Astrocyte (in vitro differentiated cells and primary cell): ENCODE measurements around the gene MT1G. TPM values are rescaled to one million over a fixed set of nuclear protein-coding genes. Genes with fewer than 3 reads are reported as not detected.

ENCODE experiments used
- DNase-seq: peaks from one replicate; pipeline ENCODE4 v3.0.0-alpha.2; 2010; ENCODE audit warnings: low read depth
- FAIRE-seq: peaks from 2 replicates; lab custom pipeline; 2011; peaks lifted over from hg19 to GRCh38; lab: Jason Lieb, UNC
- H2AFZ ChIP-seq: 2 replicates; pipeline ENCODE4 v1.6.0; 2012; ENCODE audit warnings: low read depth, low read length, inconsistent platforms
- H3K27ac ChIP-seq: 2 replicates; pipeline ENCODE4 v1.5.1; 2011; ENCODE audit warnings: low read depth, low read length, inconsistent platforms
- H3K27me3 ChIP-seq: 2 replicates; pipeline ENCODE4 v1.6.0; 2011; ENCODE audit warnings: low read length, inconsistent platforms; ENCODE audit not compliant: insufficient read depth
- H3K36me3 ChIP-seq: 2 replicates; pipeline ENCODE4 v1.5.1; 2011; ENCODE audit warnings: low read length, inconsistent platforms; ENCODE audit not compliant: insufficient read depth
- H3K4me1 ChIP-seq: 2 replicates; pipeline ENCODE4 v1.5.1; 2011; ENCODE audit warnings: low read length, inconsistent platforms; ENCODE audit not compliant: insufficient read depth
- H3K4me2 ChIP-seq: 2 replicates; pipeline ENCODE4 v1.6.0; 2012; ENCODE audit warnings: low read length, inconsistent platforms
- H3K4me3 ChIP-seq: 2 replicates; pipeline ENCODE4 v1.5.1; 2011; ENCODE audit warnings: low read depth, mild to moderate bottlenecking, low read length, inconsistent platforms; ENCODE audit not compliant: insufficient read depth
- H3K79me2 ChIP-seq: 2 replicates; pipeline ENCODE4 v1.6.0; 2012; ENCODE audit warnings: mild to moderate bottlenecking, low read length, inconsistent platforms; ENCODE audit not compliant: insufficient read depth
- H3K9ac ChIP-seq: 2 replicates; pipeline ENCODE4 v1.6.0; 2012; ENCODE audit warnings: mild to moderate bottlenecking, low read length, inconsistent platforms
- H3K9me3 ChIP-seq: 2 replicates; pipeline ENCODE4 v1.5.1; 2012; ENCODE audit warnings: low read depth, mild to moderate bottlenecking, low read length, inconsistent platforms; ENCODE audit not compliant: insufficient read depth
- H4K20me1 ChIP-seq: 2 replicates; pipeline ENCODE4 v1.6.0; 2012; ENCODE audit warnings: low read length, inconsistent platforms; ENCODE audit not compliant: insufficient read depth
- H3K27ac Mint-ChIP-seq: one replicate; pipeline ENCODE4 v1.8.0; 2021; ENCODE audit warnings: mild to moderate bottlenecking, mixed read lengths; ENCODE audit not compliant: unreplicated experiment
- H3K27me3 Mint-ChIP-seq: one replicate; pipeline ENCODE4 v1.8.0; 2021; ENCODE audit warnings: low read depth, mixed read lengths; ENCODE audit not compliant: unreplicated experiment
- H3K36me3 Mint-ChIP-seq: one replicate; pipeline ENCODE4 v1.8.0; 2021; ENCODE audit warnings: low read depth, mixed read lengths; ENCODE audit not compliant: unreplicated experiment
- H3K4me1 Mint-ChIP-seq: one replicate; pipeline ENCODE4 v1.8.0; 2021; ENCODE audit warnings: low read depth, mixed read lengths; ENCODE audit not compliant: unreplicated experiment
- H3K4me3 Mint-ChIP-seq: one replicate; pipeline ENCODE4 v1.8.0; 2021; ENCODE audit warnings: mild to moderate bottlenecking, moderate library complexity, mixed read lengths; ENCODE audit not compliant: unreplicated experiment
- H3K9me3 Mint-ChIP-seq: one replicate; pipeline ENCODE4 v1.8.0; 2021; ENCODE audit warnings: mild to moderate bottlenecking, mixed read lengths; ENCODE audit not compliant: unreplicated experiment
- EZH2 ChIP-seq: IDR thresholded peaks from 2 replicates; pipeline ENCODE4 v1.6.1; 2012; ENCODE audit warnings: mild to moderate bottlenecking, low read length, inconsistent platforms; ENCODE audit not compliant: insufficient read depth
- total RNA-seq: library from RNA; stranded (reverse); gene quantifications from 2 replicates; pipeline ENCODE4 v1.2.1, GENCODE V29; 2021
- TF ChIP-seq, protein P1 (sequence below): IDR thresholded peaks from 2 replicates; pipeline ENCODE4 v1.5.1; 2011; ENCODE audit warnings: low read depth, mild to moderate bottlenecking, inconsistent platforms, low read length, moderate library complexity; ENCODE audit not compliant: insufficient read depth

The MT1G gene
- total RNA-seq, 1 donor from 2014 or later = not detected

DNA sequence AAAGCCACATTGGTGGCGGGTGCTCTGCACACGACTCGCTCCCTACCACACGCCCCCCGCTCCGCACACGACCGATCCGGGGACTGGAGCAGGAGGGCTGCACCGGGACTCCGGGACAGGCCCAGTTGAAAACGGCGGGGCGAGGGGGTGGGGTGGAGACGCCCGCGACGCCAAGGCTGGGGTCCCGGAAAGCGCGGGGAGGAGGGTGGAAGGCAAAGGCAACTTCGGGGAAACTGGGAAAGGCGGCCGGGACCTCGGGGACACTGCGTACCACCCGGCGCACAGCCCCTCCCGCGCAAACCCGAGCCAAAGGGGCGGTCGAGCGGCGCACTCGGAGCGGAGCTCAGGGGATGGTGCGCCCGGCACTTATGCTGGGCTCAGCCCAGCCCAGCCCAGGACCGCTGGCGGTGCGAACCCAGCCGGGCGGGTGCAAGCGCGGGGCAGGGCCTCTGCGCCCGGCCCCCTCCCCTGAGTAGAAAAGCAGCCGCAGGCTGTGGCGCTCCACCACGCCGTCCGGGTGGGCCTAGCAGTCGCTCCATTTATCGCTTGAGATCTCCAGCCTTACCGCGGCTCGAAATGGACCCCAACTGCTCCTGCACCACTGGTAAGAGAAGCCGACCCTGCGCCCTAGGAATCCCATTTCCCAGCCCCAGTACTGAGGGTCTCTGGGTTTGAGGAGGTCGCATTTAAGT is 35.6 kb downstream of the MT1G start, which contains the start of gene MT1M:
MT1M (plus strand) TSS at position 504 of the 692 bp plus-strand sequence; CDS start at position 577, 73 bp downstream.
- peaks cover 8% of the 10 kb centered on the region for H3K4me1 Mint-ChIP-seq
- H3K27ac ChIP-seq = no peak within 1 kb of the TSS
- peak within 1 kb of the TSS; percentile 57 for H3K4me3 Mint-ChIP-seq
- H3K27me3 ChIP-seq = peaks cover 61% of the 10 kb centered on the region
- peak within 1 kb of the TSS; percentile 84 for H3K4me2 ChIP-seq
- peak within 1 kb of the TSS; percentile 86 for H2AFZ ChIP-seq
- peak within 1 kb of the TSS; percentile 10 for H3K9ac ChIP-seq
- TF ChIP-seq, protein P1, sequence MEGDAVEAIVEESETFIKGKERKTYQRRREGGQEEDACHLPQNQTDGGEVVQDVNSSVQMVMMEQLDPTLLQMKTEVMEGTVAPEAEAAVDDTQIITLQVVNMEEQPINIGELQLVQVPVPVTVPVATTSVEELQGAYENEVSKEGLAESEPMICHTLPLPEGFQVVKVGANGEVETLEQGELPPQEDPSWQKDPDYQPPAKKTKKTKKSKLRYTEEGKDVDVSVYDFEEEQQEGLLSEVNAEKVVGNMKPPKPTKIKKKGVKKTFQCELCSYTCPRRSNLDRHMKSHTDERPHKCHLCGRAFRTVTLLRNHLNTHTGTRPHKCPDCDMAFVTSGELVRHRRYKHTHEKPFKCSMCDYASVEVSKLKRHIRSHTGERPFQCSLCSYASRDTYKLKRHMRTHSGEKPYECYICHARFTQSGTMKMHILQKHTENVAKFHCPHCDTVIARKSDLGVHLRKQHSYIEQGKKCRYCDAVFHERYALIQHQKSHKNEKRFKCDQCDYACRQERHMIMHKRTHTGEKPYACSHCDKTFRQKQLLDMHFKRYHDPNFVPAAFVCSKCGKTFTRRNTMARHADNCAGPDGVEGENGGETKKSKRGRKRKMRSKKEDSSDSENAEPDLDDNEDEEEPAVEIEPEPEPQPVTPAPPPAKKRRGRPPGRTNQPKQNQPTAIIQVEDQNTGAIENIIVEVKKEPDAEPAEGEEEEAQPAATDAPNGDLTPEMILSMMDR = no peak
- peak; percentile 95 for TF ChIP-seq EZH2
- FAIRE-seq (no peak), DNase-seq (no peak)
- H3K27ac Mint-ChIP-seq = no peak within 1 kb of the TSS
- H3K9me3 ChIP-seq = no peaks in the 10 kb centered on the region
- no peaks in the 10 kb centered on the region for H3K36me3 ChIP-seq
- H3K4me1 ChIP-seq = peaks cover 17% of the 10 kb centered on the region
- H3K27me3 Mint-ChIP-seq = peaks cover 81% of the 10 kb centered on the region
- H3K36me3 Mint-ChIP-seq = no peaks in the 10 kb centered on the region
- H3K79me2 ChIP-seq = no peaks in the 10 kb centered on the region
- peak within 1 kb of the TSS; percentile 48 for H3K4me3 ChIP-seq
- peaks cover 2% of the 10 kb centered on the region for H3K9me3 Mint-ChIP-seq
- no peaks in the 10 kb centered on the region for H4K20me1 ChIP-seq

DNA sequence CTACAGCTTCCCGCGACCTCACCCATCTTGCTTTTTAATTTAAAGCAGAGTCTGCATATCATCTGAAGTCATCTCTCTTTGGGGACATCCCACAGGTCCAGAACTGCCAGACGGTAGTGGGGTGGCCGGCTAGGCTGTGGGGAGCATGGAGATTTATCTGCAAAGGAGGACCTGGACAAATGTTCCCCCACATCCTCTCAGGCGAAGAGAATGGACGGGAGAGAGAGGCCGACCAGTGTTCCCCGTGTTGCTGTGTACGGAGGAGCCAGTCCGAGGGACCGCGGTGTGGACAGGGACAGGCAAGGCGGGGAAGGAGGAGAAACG is 36.1 kb downstream of the MT1G start:
- Mint-ChIP-seq H3K9me3 (peaks cover 2% of the 10 kb centered on the region), H3K27ac (no peak overlapping the region), H3K4me3 (peak overlapping the region; percentile 57), H3K27me3 (peaks cover 76% of the 10 kb centered on the region), H3K4me1 (peaks cover 8% of the 10 kb centered on the region), H3K36me3 (no peaks in the 10 kb centered on the region)
- DNase-seq = no peak
- Histone ChIP-seq H3K36me3 (no peaks in the 10 kb centered on the region), H3K27ac (no peak overlapping the region), H3K9ac (peak overlapping the region; percentile 10), H2AFZ (peak overlapping the region; percentile 86), H3K9me3 (no peaks in the 10 kb centered on the region), H3K4me1 (peaks cover 22% of the 10 kb centered on the region), H3K4me2 (peak overlapping the region; percentile 84), H4K20me1 (peaks cover under 1% of the 10 kb centered on the region), H3K4me3 (peak overlapping the region; percentile 48), H3K79me2 (peaks cover under 1% of the 10 kb centered on the region), H3K27me3 (peaks cover 57% of the 10 kb centered on the region)
- FAIRE-seq = no peak
- TF ChIP-seq EZH2 = no peak
- TF ChIP-seq, protein P1 = no peak

DNA sequence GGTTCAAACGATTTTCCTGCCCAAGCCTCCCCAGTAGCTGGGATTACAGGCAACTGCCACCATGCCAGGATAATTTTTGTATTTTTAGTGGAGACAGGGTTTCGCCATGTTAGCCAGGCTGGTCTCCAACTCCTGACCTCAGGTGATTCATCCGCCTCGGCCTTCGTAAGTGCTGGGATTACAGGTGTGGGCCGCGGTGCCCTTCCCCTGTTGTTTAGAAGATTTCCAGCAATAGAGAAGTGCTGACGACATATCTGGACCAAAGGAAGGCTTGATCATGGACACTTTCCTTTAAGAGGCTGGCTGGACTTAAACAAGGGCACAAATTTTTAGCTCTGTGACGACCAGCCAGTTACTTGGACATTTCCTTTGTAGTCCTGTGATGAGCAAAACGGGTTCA is 36.7 kb downstream of the MT1G start:
- no peak overlapping the region for H3K4me3 ChIP-seq
- Mint-ChIP-seq H3K4me3 (no peak overlapping the region), H3K27ac (no peak overlapping the region), H3K27me3 (peaks cover 70% of the 10 kb centered on the region), H3K36me3 (no peaks in the 10 kb centered on the region), H3K9me3 (peaks cover 2% of the 10 kb centered on the region), H3K4me1 (peaks cover 8% of the 10 kb centered on the region)
- H3K9ac ChIP-seq = no peak overlapping the region
- TF ChIP-seq, protein P1 = no peak
- TF ChIP-seq EZH2 = no peak
- H3K4me2 ChIP-seq = no peak overlapping the region
- H3K27ac ChIP-seq = no peak overlapping the region
- peaks cover 51% of the 10 kb centered on the region for H3K27me3 ChIP-seq
- H3K4me1 ChIP-seq = peaks cover 27% of the 10 kb centered on the region
- peaks cover 7% of the 10 kb centered on the region for H4K20me1 ChIP-seq
- FAIRE-seq (no peak), DNase-seq (no peak)
- no peak overlapping the region for H2AFZ ChIP-seq
- peaks cover 7% of the 10 kb centered on the region for H3K79me2 ChIP-seq
- H3K36me3 ChIP-seq = no peaks in the 10 kb centered on the region
- no peaks in the 10 kb centered on the region for H3K9me3 ChIP-seq
